ENCODE data around the gene SNTG2. TPM values are rescaled to one million over a fixed set of nuclear protein-coding genes. Genes with fewer than 3 reads are reported as not detected.

Gene SNTG2
- total and polyA plus RNA-seq, 2 of the 13 experiments (the other 11 are each of a cell fraction or from before 2014, with no cell fraction given): not detected

- Histone ChIP-seq H3K9me3 (ENCODE audit: low read length) (no peaks in the 10 kb centered on the region), H2AFZ (ENCODE audit: low read length) (no peak overlapping the region), H3K79me2 (ENCODE audit: insufficient read depth, low read length) (no peaks in the 10 kb centered on the region), H3K4me2 (ENCODE audit: low read depth, low read length) (no peak overlapping the region), H3K4me3 (replicated peaks in 1 of 3; ENCODE audit: insufficient read depth in 1 of 3, low read depth in 2 of 3, low read length in 3 of 3) (no peak overlapping the region), H3K36me3 (replicated peaks in 1 of 2; ENCODE audit: control insufficient read depth in 1 of 2, insufficient read depth in 2 of 2, low read length in 2 of 2) (no peaks in the 10 kb centered on the region), H3K27ac (ENCODE audit: extremely low read length, insufficient read depth, low read length) (no peak overlapping the region), H3K27me3 (ENCODE audit: control insufficient read depth in 1 of 2, insufficient read depth in 2 of 2, low read length in 2 of 2) (peaks cover 0 to 25% of the 10 kb centered on the region in 2 experiments; a peak in 3 of 5 replicates), H4K20me1 (ENCODE audit: insufficient read depth, low read length) (no peaks in the 10 kb centered on the region), H3K4me1 (ENCODE audit: insufficient read depth, low read length) (no peaks in the 10 kb centered on the region), H3K9ac (ENCODE audit: insufficient read depth, low read depth, low read length) (no peak overlapping the region)
- DNase-seq (ENCODE audit: low spot score) (no peak), ATAC-seq (peak; percentile 30; the same call in 2 of the 3 replicates), FAIRE-seq (no peak)
- POLR2A ChIA-PET: no interaction called here
- intact Hi-C loops (cut with micrococcal nuclease; ENCODE audit: unreplicated experiment): no loop called here
- in situ Hi-C loops (cut with HindIII; ENCODE audit: extremely low pct_ligation_motif_present, low pct_unique_long_range_greater_than_20kb): no loop called here
- CTCF ChIA-PET (ENCODE audit: low intra/inter-chr PET ratio, low total read pairs): no interaction called here
- BruUV-seq (replicated peaks): no TSS peak
- TF ChIP-seq ZNF607 (CRISPR knock-in tag; IDR thresholded peaks at IDR 0.05; ENCODE audit: borderline replicate concordance): no peak
- no peak for TF ChIP-seq CAMTA2 (CRISPR knock-in tag; IDR thresholded peaks at IDR 0.05; ENCODE audit: borderline replicate concordance)
- TF ChIP-seq MTF2 (CRISPR knock-in tag; IDR thresholded peaks at IDR 0.05; ENCODE audit: borderline replicate concordance): no peak
- no peak for TF ChIP-seq ELF1 (CRISPR knock-in tag; IDR thresholded peaks at IDR 0.05)
- TF ChIP-seq EEA1 (CRISPR knock-in tag; IDR thresholded peaks at IDR 0.05; ENCODE audit: borderline replicate concordance): no peak
- no peak for TF ChIP-seq TFDP2 (CRISPR knock-in tag; IDR thresholded peaks at IDR 0.05)
- 13% methylated on average over 6 of the region's 12 CpGs for WGBS (ENCODE audit: low lambda C conversion rate)
Observed at GRCh38 chr2:905091-905832, 45.4 kb upstream of the SNTG2 start.

- no peak overlapping the region for H3K4me3 ChIP-seq (replicated peaks in 1 of 3; ENCODE audit: insufficient read depth in 1 of 3, low read depth in 2 of 3, low read length in 3 of 3)
- no peak overlapping the region for H3K4me2 ChIP-seq (ENCODE audit: low read depth, low read length)
- H3K79me2 ChIP-seq (ENCODE audit: insufficient read depth, low read length): no peaks in the 10 kb centered on the region
- H3K4me1 ChIP-seq (ENCODE audit: insufficient read depth, low read length): no peaks in the 10 kb centered on the region
- H2AFZ ChIP-seq (ENCODE audit: low read length): no peak overlapping the region
- BruUV-seq (replicated peaks): no TSS peak
- FAIRE-seq (no peak), ATAC-seq (no peak), DNase-seq (ENCODE audit: low spot score) (no peak)
- in situ Hi-C loops (cut with HindIII; ENCODE audit: extremely low pct_ligation_motif_present, low pct_unique_long_range_greater_than_20kb): no loop called here
- 4% methylated on average over 4 of the region's 5 CpGs for WGBS (ENCODE audit: low lambda C conversion rate)
- no peak overlapping the region for H3K27ac ChIP-seq (ENCODE audit: extremely low read length, insufficient read depth, low read length)
- POLR2A ChIA-PET: no interaction called here
- no peak overlapping the region for H3K9ac ChIP-seq (ENCODE audit: insufficient read depth, low read depth, low read length)
- H3K36me3 ChIP-seq (replicated peaks in 1 of 2; ENCODE audit: control insufficient read depth in 1 of 2, insufficient read depth in 2 of 2, low read length in 2 of 2): no peaks in the 10 kb centered on the region
- intact Hi-C loops (cut with micrococcal nuclease; ENCODE audit: unreplicated experiment): no loop called here
- no peaks in the 10 kb centered on the region for H4K20me1 ChIP-seq (ENCODE audit: insufficient read depth, low read length)
- CTCF ChIA-PET (ENCODE audit: low intra/inter-chr PET ratio, low total read pairs): no interaction called here
- H3K9me3 ChIP-seq (ENCODE audit: low read length): no peaks in the 10 kb centered on the region
- peaks cover 0 to 30% of the 10 kb centered on the region in 2 experiments; a peak in 3 of 5 replicates for H3K27me3 ChIP-seq (ENCODE audit: control insufficient read depth in 1 of 2, insufficient read depth in 2 of 2, low read length in 2 of 2)
- no peak for TF ChIP-seq JARID2 (CRISPR knock-in tag; IDR thresholded peaks at IDR 0.05; ENCODE audit: insufficient replicate concordance)
- TF ChIP-seq JUN (CRISPR knock-in tag; IDR thresholded peaks at IDR 0.05): no peak
- no peak for TF ChIP-seq ETV6 (CRISPR knock-in tag; conservative IDR thresholded peaks at IDR 0.05)
- no peak for TF ChIP-seq ZMAT3 (CRISPR knock-in tag; conservative IDR thresholded peaks at IDR 0.05)
- no peak for TF ChIP-seq ZNF703 (CRISPR knock-in tag; IDR thresholded peaks at IDR 0.05; ENCODE audit: borderline replicate concordance)
- no peak for TF ChIP-seq SPEN (CRISPR knock-in tag; IDR thresholded peaks at IDR 0.05; ENCODE audit: low read depth)
- no peak for TF ChIP-seq KLF9 (CRISPR knock-in tag; IDR thresholded peaks at IDR 0.05; ENCODE audit: low read depth)
- TF ChIP-seq ADNP (CRISPR knock-in tag; IDR thresholded peaks at IDR 0.05): no peak
- TF ChIP-seq ZEB1 (IDR thresholded peaks at IDR 0.05; ENCODE audit: insufficient replicate concordance, low read depth): no peak
- TF ChIP-seq PBX3 (CRISPR knock-in tag; IDR thresholded peaks at IDR 0.05; ENCODE audit: borderline replicate concordance): no peak
- no peak for TF ChIP-seq ZNF460 (CRISPR knock-in tag; IDR thresholded peaks at IDR 0.05; ENCODE audit: borderline replicate concordance)
- TF ChIP-seq ZNF768 (CRISPR knock-in tag; IDR thresholded peaks at IDR 0.05): no peak
Observed at GRCh38 chr2:905833-906140, 44.9 kb upstream of the SNTG2 start.
